HepG2 (cell line): Measurements from ENCODE around the gene PCAT7. TPM values are rescaled to one million over a fixed set of nuclear protein-coding genes. Genes with fewer than 3 reads are reported as not detected.
A peak's percentile ranks its signal among the peaks of the same experiment; 100 is the strongest.

Experiments used
- ATAC-seq: fragments of 200-7000 bp; cut with Tn5 transposase; 3 replicates; pipeline ENCODE4 v1.9.1; 2020; ENCODE audit warnings: mild to moderate bottlenecking, moderate library complexity
- BruUV-seq: library from RNA; stranded (reverse); fragments of 400-500 nt; replicated peaks from 2 replicates; lab custom pipeline; 2021; lab: Mats Ljungman, UMichigan
- CTCF ChIA-PET: fragments of 300-600 bp; formaldehyde crosslinking; extraction: SDS; loops from one replicate; lab custom pipeline; 2021; ENCODE audit warnings: low total read pairs, inconsistent platforms, low intra/inter-chr PET ratio; lab: Yijun Ruan, JAX
- POLR2A ChIA-PET: fragments of 350-600 bp; sonication (Branson Sonifier 250); formaldehyde crosslinking; loops from one replicate; lab custom pipeline; 2020; ENCODE audit warnings: antibody characterized with exemption, inconsistent platforms; lab: Yijun Ruan, JAX
- DNase-seq: peaks from one replicate; pipeline ENCODE4 v3.0.0-alpha.2; 2015; ENCODE audit warnings: low spot score
- FAIRE-seq: peaks from 3 replicates; lab custom pipeline; 2011; peaks lifted over from hg19 to GRCh38; lab: Jason Lieb, UNC
- H2AFZ ChIP-seq: one replicate; pipeline ENCODE4 v1.6.1; 2011; ENCODE audit warnings: low read length, inconsistent platforms
- H3K27ac ChIP-seq: fragments of 300-600 bp; 3 replicates; pipeline ENCODE4 v1.8.0; 2011; ENCODE audit warnings: mixed run types, mild to moderate bottlenecking, mixed read lengths, low read length, inconsistent platforms; ENCODE audit not compliant: insufficient read depth; ENCODE audit errors: extremely low read length
- H3K27me3 ChIP-seq, 2 experiments: fragments of 200-600 bp in 1 of 2; 2 replicates in 1 of 2; 3 replicates in 1 of 2; pipeline versions ENCODE4 v1.6.0 to v1.8.0; 2011; ENCODE audit warnings: low read length in 2 of 2, mild to moderate bottlenecking in 2 of 2, moderate library complexity in 2 of 2, inconsistent platforms in 1 of 2; ENCODE audit not compliant: insufficient read depth in 2 of 2, control insufficient read depth in 1 of 2
- H3K36me3 ChIP-seq, 2 experiments: fragments of 200-600 bp in 1 of 2; replicated peaks in 1 of 2; 2 replicates in 1 of 2; 3 replicates in 1 of 2; pipeline versions ENCODE4 v1.5.1 to v1.8.0; 2011; ENCODE audit warnings: low read length in 2 of 2, inconsistent platforms in 1 of 2; ENCODE audit not compliant: insufficient read depth in 2 of 2, control insufficient read depth in 1 of 2
- H3K4me1 ChIP-seq: 2 replicates; pipeline ENCODE4 v1.5.1; 2012; ENCODE audit warnings: low read length, inconsistent platforms; ENCODE audit not compliant: insufficient read depth
- H3K4me2 ChIP-seq: 2 replicates; pipeline ENCODE4 v1.6.0; 2011; ENCODE audit warnings: low read depth, low read length, inconsistent platforms
- H3K4me3 ChIP-seq, 3 experiments: fragments of 200-600 bp in 1 of 3; sonication (generic), shearing (Covaris generic) in 1 of 3; replicated peaks in 1 of 3; 2 replicates each; pipeline ENCODE4 v1.5.1; 2011 to 2016; ENCODE audit warnings: low read length in 3 of 3, inconsistent platforms in 2 of 3, low read depth in 2 of 3, mild to moderate bottlenecking in 2 of 3, control low read depth in 1 of 3, mixed read lengths in 1 of 3; ENCODE audit not compliant: insufficient read depth in 1 of 3
- H3K79me2 ChIP-seq: one replicate; pipeline ENCODE4 v1.6.1; 2011; ENCODE audit warnings: low read length, inconsistent platforms; ENCODE audit not compliant: insufficient read depth
- H3K9ac ChIP-seq: 2 replicates; pipeline ENCODE4 v1.6.0; 2011; ENCODE audit warnings: mild to moderate bottlenecking, low read depth, low read length, inconsistent platforms; ENCODE audit not compliant: insufficient read depth
- H3K9me3 ChIP-seq: 2 replicates; pipeline ENCODE4 v1.5.1; 2012; ENCODE audit warnings: mild to moderate bottlenecking, low read length
- H4K20me1 ChIP-seq: 2 replicates; pipeline ENCODE4 v1.6.0; 2011; ENCODE audit warnings: inconsistent platforms, mild to moderate bottlenecking, low read length, moderate library complexity; ENCODE audit not compliant: insufficient read depth
- ARID3A ChIP-seq: IDR thresholded peaks from 2 replicates; pipeline ENCODE4 v1.6.1; 2012; ENCODE audit warnings: low read depth, low read length, improper control_type of control experiment
- JUND ChIP-seq: sonication (generic); formaldehyde crosslinking; IDR thresholded peaks from 2 replicates; pipeline ENCODE4 v1.8.0; 2022; ENCODE audit warnings: mild to moderate bottlenecking, missing genetic modification reagents
- PPARG ChIP-seq: conservative IDR thresholded peaks from 2 replicates; pipeline ENCODE4 v1.6.1; 2016; ENCODE audit warnings: missing biosample characterization, missing genetic modification reagents
- RFX1 ChIP-seq: fragments of 450-650 bp; IDR thresholded peaks from 2 replicates; pipeline ENCODE4 v1.6.1; 2017
- RFX3 ChIP-seq: IDR thresholded peaks from 2 replicates; pipeline ENCODE4 v1.6.1; 2016; ENCODE audit warnings: missing biosample characterization, missing genetic modification reagents
- RXRB ChIP-seq: IDR thresholded peaks from 2 replicates; pipeline ENCODE4 v1.6.1; 2016; ENCODE audit warnings: borderline replicate concordance, missing genetic modification reagents, missing compliant biosample characterization
- SOX13 ChIP-seq, 3 experiments: fragments of 450-650 bp in 1 of 3; sonication (generic) in 1 of 3; formaldehyde crosslinking in 1 of 3; IDR thresholded peaks in 2 of 3; conservative IDR thresholded peaks in 1 of 3; 2 replicates each; pipeline versions ENCODE4 v1.5.0 to v1.6.1; 2016 to 2020; ENCODE audit warnings: antibody characterized with exemption in 1 of 3, mild to moderate bottlenecking in 1 of 3, missing compliant biosample characterization in 1 of 3, missing genetic modification reagents in 1 of 3, moderate library complexity in 1 of 3
- ZNF317 ChIP-seq: sonication (generic); formaldehyde crosslinking; IDR thresholded peaks from 2 replicates; pipeline ENCODE4 v1.5.0; 2020; ENCODE audit warnings: mild to moderate bottlenecking, missing genetic modification reagents
- WGBS: methylation state at CpG from one replicate; pipeline ENCODE4 v1.1.6; 2017; ENCODE audit warnings: low lambda C conversion rate; 5-methylcytosine and 5-hydroxymethylcytosine counted together
- in situ Hi-C: cut with HindIII; loops from 2 replicates; pipeline ENCODE4 v1.10.0; 2017; ENCODE audit warnings: low pct_unique_long_range_greater_than_20kb; ENCODE audit not compliant: extremely low pct_ligation_motif_present
- intact Hi-C: fragments of 100-400 bp; cut with micrococcal nuclease; formaldehyde crosslinking; loops from one replicate; pipeline ENCODE4 v1.10.0; 2022; ENCODE audit not compliant: unreplicated experiment
- polyA plus RNA-seq, 8 experiments: library from polyadenylated mRNA; depleted of rRNA in 3 of 8; stranded (reverse) in 7 of 8; unstranded in 1 of 8; fragments of >200 nt; fragmentation: Illumina TruSeq in 4 of 8; extraction: Trizol in 4 of 8; gene quantifications; 2 replicates each; pipeline versions ENCODE4 v1.2.1 to v1.2.3, GENCODE V29; 2011 to 2016; ENCODE audit warnings: low read depth in 4 of 8, missing spikeins in 1 of 8, mixed read lengths in 1 of 8; ENCODE audit not compliant: insufficient read depth in 1 of 8
- total RNA-seq, 5 experiments: library from RNA; depleted of rRNA; stranded (reverse); fragments of >200 nt; fragmentation: Illumina TruSeq; extraction: Trizol; gene quantifications; 2 replicates each; pipeline ENCODE4 v1.2.3, GENCODE V29; 2016; ENCODE audit warnings: low read depth in 1 of 5

The PCAT7 gene
- total and polyA plus RNA-seq, 2 of the 13 experiments (the other 11 are each of a cell fraction or from before 2014, with no cell fraction given): 2.3 to 3.9 TPM

GRCh38 chr9:94511134-94511954 lies 43.5 kb upstream of the PCAT7 start:
- intact Hi-C loops: no loop called here
- 68% methylated on average over 6 of the region's 6 CpGs for WGBS
- ChIA-PET CTCF (no interaction called here), POLR2A (no interaction called here)
- H3K9me3 ChIP-seq: no peaks in the 10 kb centered on the region
- H3K79me2 ChIP-seq: no peaks in the 10 kb centered on the region
- H3K36me3 ChIP-seq: no peaks in the 10 kb centered on the region
- no peak overlapping the region for H3K9ac ChIP-seq
- H3K27ac ChIP-seq: peak overlapping the region; percentile 56
- no peaks in the 10 kb centered on the region for H3K27me3 ChIP-seq
- FAIRE-seq: no peak
- H4K20me1 ChIP-seq: no peaks in the 10 kb centered on the region
- peak; percentile 63 for DNase-seq
- no peak overlapping the region for H3K4me2 ChIP-seq
- BruUV-seq: no TSS peak
- no peak overlapping the region for H2AFZ ChIP-seq
- ATAC-seq: peak; percentile 50
- H3K4me1 ChIP-seq: peaks cover 74% of the 10 kb centered on the region
- in situ Hi-C loops: no loop called here
- no peak overlapping the region for H3K4me3 ChIP-seq
- TF ChIP-seq SOX13 (IDR thresholded peaks at IDR 0.05): no peak
- no peak for TF ChIP-seq SOX13 (CRISPR knock-in tag; conservative IDR thresholded peaks at IDR 0.05 in 1 of 2, IDR thresholded peaks at IDR 0.05 in 1 of 2)
- peak; percentile 48; the same call in 1 of the 2 replicates for TF ChIP-seq RFX3 (CRISPR knock-in tag)
- peak; percentile 97 for TF ChIP-seq ZNF317 (CRISPR knock-in tag)
- no peak for TF ChIP-seq JUND (CRISPR knock-in tag)
- peak; percentile 25; the same call in 1 of the 2 replicates for TF ChIP-seq ARID3A
- TF ChIP-seq RFX1: peak; percentile 54
- TF ChIP-seq RXRB: peak; percentile 67
- peak; percentile 91 for TF ChIP-seq PPARG
- TF ChIP-seq, all 625 proteins: peak for 6
